Mucosa of gallbladder (tissue), 1 donor: ENCODE data around the gene DFFB. TPM values are rescaled to one million over a fixed set of nuclear protein-coding genes. Genes with fewer than 3 reads are reported as not detected.

Experiments used
- DNase-seq: peaks from one replicate; pipeline ENCODE4 v3.0.0-alpha.2; 2020; ENCODE audit warnings: low spot score
- total RNA-seq: library from RNA; stranded (reverse); gene quantifications from one replicate; pipeline ENCODE4 v1.2.1, GENCODE V29; 2021
- donor health status: DM: no; HTN: no; CAD: no.

DFFB gene
- total RNA-seq, 1 donor from 2014 or later: 9.8 TPM

- no peak for DNase-seq
Observed at GRCh38 chr1:3895951-3896325, 38.7 kb downstream of the DFFB start.

DNA sequence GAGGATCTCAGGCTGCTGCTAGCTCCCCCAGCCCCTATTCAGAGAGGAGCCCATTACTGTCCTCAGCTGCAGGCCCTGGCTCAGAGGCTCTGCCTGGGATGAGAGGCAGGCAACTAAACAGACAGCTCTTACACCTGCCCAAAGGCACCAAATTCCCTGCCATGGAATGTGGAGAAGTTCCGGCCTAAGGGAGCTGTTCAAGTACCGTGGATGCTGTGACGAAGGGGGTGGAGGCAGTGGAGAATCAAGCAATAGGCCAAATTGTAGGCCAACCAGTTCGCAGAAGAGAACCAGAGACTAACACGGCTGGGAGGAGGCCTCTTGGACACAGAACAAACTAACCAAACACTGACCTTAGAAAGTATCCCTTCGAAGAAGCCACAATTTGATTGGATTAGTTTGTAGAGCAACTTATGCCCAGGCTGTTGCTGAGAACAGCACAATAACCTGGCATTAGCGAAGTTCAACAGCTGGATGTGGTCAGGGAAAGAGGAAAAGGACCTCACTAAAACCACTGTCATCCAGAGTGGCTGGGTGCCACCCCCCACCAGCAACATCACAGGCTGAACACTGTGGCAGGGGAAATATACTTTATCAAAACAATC, 39.2 kb downstream of the DFFB start:
- DNase-seq: no peak

GRCh38 chr1:3898475-3898735, 41.1 kb downstream of the DFFB start:
- no peak for DNase-seq

GRCh38 chr1:3898994-3899753, 41.9 kb downstream of the DFFB start:
- DNase-seq: no peak

GRCh38 chr1:3899754-3900149, 42.5 kb downstream of the DFFB start:
- DNase-seq: no peak

DNA sequence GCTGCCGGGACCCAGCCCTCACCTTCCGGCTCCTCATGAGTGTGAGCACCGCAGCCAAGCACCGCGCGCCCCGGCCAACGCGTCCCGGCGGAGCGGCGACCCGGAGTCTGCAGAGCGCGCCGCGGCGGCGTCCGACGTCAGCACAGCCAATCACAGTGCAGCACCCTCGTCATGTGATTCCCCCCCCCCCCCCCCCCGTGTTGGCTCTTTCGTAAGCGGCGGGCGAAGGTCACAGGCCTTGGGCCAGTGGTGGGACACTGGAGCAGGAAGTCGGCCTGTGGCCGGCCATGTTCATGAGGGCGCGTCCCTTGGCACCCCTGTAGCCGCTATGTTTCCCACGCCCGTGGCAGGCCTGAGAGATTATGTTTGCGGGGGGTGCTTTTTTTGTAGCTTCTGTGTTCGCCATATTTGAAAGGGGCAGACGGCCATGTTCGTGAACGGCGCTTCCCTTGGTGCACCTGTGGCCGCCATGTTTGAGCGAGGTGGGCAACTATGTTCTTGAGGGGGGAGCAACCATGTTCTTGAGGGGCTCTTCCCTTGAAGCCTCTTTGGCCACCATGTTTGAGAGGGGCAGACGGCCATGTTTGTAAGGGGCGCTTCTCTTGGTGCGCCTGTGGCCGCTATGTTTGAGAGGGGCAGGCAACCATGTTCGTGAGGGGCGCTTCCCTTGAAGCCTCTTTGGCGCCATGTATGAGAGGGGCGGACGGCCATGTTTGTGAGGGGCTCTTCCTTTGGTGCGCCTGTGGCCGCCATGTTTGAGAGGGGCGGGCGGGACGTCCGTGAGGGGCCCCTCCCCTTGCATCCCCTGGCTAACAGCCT, 43.1 kb downstream of the DFFB start, which contains the start of gene C1orf174:
C1orf174 (minus strand) TSS at position 123 of the 819 bp plus-strand sequence; CDS start at position 37, 86 bp downstream.
- DNase-seq: peak; percentile 95

DNA sequence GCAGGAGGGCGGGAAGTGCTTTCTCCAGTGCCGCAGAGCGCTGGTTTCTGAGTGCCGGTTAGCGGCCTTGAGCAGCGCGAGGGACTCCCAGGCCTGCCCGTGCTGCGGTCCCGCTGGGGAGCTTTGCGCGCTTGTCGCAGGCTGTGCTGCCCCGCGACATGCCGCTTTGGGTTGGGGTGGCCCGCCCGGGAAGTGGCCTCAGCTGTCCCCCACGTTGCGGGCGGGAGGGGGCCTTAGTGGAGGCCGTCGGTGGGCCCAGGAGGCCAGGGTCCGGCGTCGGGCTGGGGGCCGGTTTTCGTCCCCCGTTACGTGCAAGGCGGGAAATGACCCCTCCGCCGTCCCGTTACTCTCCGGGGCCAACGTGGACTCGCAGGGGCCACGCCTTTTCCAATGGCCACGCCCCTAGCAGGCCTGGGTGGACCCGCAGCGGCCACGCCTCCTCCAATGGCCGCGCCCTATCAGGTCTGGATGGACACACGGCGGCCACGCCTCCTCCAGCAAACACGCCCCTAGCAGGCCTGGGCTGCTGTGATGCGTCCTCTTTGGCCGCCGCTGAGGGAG, 43.8 kb downstream of the DFFB start:
- peak; percentile 98 for DNase-seq

DNA sequence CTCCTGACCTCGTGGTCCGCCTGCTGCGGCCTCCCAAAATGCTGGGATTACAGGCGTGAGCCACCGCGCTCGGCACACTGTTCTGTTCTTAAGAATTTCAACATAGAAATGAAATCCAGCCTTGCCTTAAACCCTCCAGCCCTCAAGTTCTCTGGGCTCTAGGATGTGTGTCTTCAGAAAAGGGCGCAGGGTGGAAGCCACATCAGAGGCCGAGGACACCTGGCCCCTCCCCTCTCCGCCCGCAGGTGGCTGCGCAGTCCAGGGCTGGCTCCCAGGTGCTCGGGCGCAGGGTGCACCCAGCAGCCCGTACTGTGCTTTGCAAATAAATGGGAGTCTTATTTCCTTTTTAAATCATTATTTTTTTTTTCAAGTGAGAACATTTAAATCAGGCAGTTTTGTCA, 44.8 kb downstream of the DFFB start:
- no peak for DNase-seq

DNA sequence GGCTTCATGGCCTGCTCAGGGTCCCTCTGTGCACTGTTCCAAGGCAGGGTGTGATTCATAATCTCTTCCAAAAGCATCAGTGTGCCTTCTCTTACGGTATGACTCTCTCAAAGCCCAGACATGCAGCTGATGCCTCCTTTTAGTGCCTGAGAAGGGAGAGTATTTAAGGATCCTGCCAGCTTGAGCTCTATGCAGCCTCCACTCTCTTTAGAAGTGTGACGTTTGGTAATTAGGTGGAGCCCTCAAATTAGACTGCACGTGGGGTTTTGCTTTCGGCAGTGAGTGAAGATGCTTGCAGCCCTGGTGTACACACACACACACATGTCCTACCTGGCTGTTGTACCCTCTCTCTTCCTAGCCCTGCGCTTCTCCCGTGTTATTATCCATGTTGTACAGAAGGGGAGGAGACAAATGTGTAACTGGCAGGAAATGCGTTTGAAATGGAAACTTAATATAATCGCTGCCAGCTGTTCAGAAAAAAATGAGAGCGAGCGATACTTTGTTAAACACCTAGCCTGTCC, 45.4 kb downstream of the DFFB start:
- DNase-seq: no peak

- DNase-seq: no peak
Observed at GRCh38 chr1:3903141-3904005, 46.1 kb downstream of the DFFB start.

DNA sequence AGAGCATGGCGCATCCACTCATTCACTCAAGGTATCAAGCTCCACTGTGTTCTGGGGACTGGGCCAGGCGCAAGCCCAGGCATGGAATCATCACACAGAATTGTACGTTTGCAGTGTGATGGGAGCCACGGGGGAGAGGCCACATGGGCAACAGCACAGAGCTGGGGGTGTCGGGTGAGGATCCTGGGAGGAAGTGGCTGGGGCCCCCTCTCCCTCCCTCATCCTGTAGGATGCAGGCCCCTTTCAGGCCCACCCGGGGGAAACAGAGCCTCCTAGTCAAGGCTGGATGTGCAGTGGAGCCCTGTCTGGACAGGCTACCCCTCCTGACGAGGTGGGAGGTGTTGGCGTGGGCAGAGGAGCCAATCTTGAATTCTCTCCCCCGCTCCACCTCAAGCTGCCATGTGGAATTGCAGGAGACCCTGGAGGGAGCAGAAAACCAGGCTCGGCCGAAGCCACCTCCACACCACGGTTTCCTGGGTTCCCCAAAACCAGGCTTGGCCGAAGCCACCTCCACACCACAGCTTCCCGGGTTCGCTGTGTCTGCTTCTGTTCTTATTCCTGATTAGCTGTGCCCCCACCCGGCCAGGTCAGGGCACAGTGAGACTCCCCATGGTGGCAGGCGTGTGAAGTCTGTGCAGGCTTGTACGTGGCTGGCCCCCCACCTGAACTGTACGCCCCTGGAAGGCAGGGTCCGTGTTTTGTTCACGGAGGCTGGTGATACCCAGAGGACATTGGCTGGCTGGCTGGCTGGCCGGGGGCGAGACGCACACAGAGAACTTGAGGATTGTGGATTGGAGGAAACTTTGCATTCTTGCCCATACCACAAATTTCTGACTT, 46.9 kb downstream of the DFFB start:
- DNase-seq: no peak

GRCh38 chr1:3904843-3905185, 47.5 kb downstream of the DFFB start:
- no peak for DNase-seq

- no peak for DNase-seq
Observed at GRCh38 chr1:3905266-3905952, 48.1 kb downstream of the DFFB start.

GRCh38 chr1:3905953-3906671, 48.8 kb downstream of the DFFB start:
- no peak for DNase-seq

DNA sequence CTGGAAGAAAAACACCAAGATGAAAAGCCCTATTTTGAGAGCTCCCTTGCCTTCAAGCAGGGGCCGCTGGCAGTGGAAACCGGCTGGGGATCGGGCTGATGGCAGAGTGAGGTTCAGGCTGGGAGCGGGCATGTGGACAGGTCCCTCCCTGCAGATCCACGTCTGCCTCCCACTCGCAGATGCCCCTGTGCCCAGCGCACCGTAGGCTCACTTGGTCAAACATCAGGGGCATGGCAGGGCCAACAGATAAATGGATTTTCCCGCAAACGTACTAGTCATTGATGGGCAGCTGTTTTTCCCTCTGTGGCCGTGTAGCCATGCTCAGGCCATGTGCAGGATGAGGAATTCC, 49.4 kb downstream of the DFFB start:
- DNase-seq: no peak

DNA sequence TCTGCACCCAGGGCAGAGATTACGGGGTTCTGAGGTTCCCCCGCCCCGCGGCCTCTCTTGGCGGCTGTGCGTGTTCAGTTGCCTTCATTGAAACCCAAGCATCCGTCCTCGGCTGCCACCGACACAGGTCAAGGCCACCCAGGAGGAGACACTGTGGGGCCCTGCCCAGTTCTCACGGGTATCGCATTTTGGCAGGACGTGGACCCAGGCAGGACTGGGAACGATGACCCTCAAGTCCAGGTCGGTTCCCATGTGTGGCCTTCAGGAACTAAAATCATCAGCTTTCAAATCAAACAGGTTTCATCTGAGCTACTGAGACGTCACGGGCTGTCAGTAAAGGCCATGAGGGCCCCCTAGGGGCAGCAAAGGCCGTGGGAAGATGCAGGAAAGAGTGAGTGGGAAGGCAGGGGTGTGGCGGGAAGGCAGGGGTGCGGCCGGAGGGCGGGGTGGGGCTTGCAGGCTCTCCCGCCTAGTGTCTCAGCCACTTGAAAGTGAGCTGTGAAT, 49.8 kb downstream of the DFFB start:
- DNase-seq: no peak

DNA sequence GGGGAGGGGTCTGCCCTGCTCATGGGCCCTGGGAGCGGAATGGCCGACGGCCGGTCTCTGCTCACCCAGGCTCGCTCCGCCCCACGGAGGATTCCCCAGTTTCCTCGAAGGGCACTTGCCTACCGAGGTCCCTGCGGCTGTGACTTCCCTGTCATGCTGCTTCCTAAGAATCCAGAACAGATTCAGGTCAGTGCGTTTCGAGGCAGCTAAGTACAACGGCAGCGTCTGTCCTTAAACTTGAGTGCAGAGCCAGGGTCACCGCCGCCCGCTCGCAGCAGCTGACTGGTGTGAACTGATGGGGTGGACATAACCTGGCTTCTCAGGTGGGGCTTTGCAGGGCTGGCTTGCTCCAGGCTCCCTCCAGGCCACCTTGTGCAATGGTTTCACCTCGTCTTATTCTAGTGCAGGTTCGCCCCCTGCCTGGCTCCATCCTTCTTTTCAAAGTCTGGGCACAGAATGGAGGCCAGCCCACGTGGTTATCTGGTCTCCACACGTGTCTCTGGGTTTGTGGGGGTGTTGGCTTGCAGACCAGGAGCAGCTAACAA, 50.4 kb downstream of the DFFB start:
- no peak for DNase-seq

- DNase-seq: no peak
Observed at GRCh38 chr1:3908886-3909517, 51.7 kb downstream of the DFFB start.
